ENCODE measurements around the gene ARL16. TPM values are rescaled to one million over a fixed set of nuclear protein-coding genes. Genes with fewer than 3 reads are reported as not detected.

Gene ARL16
- total RNA-seq, 1 donor from 2014 or later: 35.5 TPM

DNA sequence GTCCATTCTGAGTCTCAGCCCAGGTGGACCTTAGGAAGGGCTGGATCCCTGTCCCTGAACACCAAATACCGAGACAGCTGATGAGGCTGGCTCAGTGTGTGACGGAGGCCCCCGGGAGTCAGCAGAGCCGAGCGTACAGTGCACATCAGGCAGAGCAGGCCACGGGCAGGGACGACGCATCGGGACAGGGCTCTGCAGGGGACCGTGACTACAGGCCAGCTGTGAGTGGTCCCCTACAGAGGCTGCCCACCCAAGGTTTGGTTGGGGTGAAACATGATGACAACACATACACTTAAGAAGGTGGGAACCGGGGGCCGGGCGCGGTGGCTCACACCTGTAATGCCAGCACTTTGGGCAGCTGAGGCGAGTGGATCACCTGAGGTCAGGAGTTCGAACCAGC, 10.6 kb downstream of the ARL16 start:
- no peak for DNase-seq (ENCODE audit: low spot score)

- no peak for DNase-seq (ENCODE audit: low spot score)
These were observed 11.1 kb downstream of the ARL16 start for GRCh38 chr17:81672504-81672903.

DNA sequence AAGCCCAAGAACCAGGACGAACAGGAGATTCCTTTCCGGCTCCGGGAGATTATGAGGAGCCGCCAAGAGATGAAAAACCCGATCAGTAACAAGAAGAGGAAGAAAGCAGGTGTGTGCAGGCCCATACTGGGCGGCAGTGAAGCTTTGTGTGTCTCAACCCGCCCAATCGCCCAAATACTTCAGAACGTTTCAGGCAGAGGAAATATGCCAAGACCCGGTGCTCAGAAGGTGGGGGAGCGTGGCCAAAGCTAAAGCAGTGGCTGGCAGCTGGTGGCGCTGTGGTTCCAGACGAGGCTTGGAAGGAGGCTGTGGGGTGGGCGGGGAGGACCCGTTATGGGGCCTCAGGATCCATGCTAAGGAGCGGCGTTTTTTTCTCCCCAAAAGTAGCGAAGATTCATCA, 15.8 kb downstream of the ARL16 start:
- DNase-seq (ENCODE audit: low spot score): peak; percentile 64

- peak; percentile 97 for DNase-seq (ENCODE audit: low spot score)
These were observed 17.0 kb downstream of the ARL16 start, which contains the start of the genes CCDC137 and OXLD1 for GRCh38 chr17:81666342-81667191. Gene CCDC137 (plus strand): TSS chr17:81666737. CDS start chr17:81666767, 30 bp downstream. Gene OXLD1 (minus strand): TSS chr17:81666605. CDS start chr17:81666577, 28 bp downstream.

DNA sequence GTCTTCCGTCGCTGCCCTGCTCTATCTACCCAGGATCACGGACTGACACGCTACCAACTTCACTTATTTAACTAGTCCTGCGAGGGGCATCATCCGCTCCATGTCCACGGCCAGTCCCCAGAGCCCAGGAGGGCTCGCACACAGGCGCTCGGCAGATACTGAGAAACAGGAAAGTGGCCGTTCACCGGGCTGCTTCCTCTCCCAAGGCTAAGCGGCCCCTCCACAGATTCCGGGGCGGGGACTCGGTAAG, 17.6 kb downstream of the ARL16 start:
- no peak for DNase-seq (ENCODE audit: low spot score)

DNA sequence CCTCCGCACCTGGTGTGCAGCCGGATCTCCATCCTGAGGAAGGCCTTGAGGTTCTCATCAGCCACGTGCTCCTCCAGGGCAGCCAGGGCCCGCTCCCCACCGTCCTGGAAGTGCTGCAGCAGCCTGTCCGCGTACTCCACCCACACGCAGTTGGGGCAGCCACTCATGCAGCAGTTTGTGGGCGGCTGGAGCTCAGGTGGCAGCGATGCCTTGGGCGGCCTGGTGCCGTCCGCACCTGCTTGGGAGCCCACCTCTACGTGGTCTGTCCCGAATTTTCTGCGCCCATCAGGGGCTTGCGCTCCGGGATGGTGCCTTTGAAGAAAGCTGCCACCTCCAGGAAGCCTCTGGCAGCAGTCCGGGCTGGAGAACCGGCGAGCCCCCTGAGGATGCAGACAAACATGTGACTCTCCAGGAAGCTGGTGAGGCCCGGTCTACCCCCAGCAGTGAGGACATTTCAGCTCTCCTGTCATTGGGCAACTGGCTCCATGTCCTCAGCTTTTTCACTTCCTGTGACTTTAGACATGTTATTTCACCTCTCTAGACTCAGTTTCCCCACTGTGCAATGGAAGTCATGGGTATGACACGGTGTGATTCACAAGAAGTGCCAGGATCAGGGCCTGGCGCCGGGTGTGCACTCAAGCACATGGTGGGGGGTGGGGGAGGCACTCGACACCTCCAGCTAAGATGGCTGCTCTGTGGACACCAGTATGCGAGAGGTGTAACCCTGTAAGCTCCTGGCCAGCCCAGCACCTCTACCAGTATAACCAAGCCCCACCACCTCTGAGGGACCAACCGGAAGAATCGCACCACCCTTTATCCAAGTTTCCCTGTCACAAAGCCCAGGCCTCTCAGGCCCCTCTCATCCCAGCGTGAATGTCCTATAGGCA, 18.1 kb downstream of the ARL16 start:
- DNase-seq (ENCODE audit: low spot score): no peak

DNA sequence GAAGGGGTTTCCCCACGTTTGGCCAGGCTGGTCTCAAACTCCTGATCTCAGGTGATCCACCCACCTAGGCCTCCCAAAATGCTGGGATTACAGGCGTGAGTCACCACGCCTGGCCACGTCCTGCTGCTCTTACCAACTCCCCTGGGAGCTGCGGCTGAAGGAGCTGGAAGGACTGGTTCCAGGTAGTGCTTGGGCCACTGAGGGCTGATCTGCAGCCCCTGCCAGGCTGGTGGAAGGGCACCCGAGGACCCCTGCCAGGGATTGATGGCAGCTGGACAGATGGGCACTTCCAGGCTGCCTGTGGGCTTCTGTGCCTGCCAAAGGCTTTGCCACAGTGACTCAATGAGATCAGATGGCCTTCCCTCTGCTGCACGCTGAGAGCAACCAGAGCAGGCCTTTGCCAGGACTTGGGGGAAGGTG, 19.5 kb downstream of the ARL16 start:
- DNase-seq (ENCODE audit: low spot score): no peak

- DNase-seq (ENCODE audit: low spot score): no peak
These were observed 21.6 kb downstream of the ARL16 start for GRCh38 chr17:81662002-81662401.

DNA sequence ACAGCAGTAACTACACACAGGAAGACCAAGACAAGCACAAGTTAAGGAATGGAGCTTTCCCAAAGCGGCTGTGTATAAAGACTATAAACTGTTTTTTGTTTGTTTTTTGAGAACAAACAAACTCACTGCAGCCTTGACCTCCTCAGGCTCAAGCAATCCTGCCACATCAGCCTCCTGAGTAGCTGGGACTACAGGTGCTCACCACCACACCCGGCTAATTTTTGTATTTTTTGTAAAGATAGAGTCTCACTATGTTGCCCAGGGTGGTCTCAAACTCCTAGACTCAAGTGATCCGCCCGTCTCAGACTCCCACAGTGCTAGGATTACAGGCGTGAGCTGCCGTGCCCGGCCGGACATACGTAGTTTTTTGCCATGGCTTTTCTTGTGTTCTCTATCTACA, 23.2 kb downstream of the ARL16 start:
- no peak for DNase-seq (ENCODE audit: low spot score)

- no peak for DNase-seq (ENCODE audit: low spot score)
These were observed 24.6 kb downstream of the ARL16 start for GRCh38 chr17:81659038-81659437.

GRCh38 chr17:81656835-81657234, 26.8 kb downstream of the ARL16 start:
- no peak for DNase-seq (ENCODE audit: low spot score)

GRCh38 chr17:81656118-81656743, 27.4 kb downstream of the ARL16 start, which contains the start of gene PDE6G:
Gene PDE6G (minus strand): TSS chr17:81656542. CDS start chr17:81653305, 3,237 bp downstream.
- DNase-seq (ENCODE audit: low spot score): no peak

GRCh38 chr17:81655378-81656117, 28.0 kb downstream of the ARL16 start:
- no peak for DNase-seq (ENCODE audit: low spot score)

- DNase-seq (ENCODE audit: low spot score): no peak
These were observed 30.5 kb downstream of the ARL16 start for GRCh38 chr17:81652906-81653771.

DNA sequence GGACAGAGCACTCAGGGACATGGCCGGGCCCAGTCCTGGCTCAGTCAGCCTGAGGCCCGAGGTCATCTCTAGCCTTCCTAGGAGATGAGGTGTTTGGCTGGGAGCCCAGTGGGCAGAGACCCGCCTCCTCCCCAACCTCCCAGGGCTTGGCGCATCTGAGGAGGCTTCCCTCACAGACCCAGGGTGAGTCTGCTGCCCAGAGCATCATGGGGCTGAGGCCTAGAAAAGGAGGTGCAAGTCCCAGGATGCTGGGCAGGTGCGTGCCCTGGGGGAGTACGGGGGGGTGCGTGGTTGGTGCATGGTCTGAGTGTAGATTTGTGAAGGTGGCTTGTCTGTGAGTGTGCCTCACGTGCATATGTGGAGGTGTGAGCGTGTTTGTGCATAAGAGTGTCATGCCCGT, 31.9 kb downstream of the ARL16 start:
- DNase-seq (ENCODE audit: low spot score): no peak

DNA sequence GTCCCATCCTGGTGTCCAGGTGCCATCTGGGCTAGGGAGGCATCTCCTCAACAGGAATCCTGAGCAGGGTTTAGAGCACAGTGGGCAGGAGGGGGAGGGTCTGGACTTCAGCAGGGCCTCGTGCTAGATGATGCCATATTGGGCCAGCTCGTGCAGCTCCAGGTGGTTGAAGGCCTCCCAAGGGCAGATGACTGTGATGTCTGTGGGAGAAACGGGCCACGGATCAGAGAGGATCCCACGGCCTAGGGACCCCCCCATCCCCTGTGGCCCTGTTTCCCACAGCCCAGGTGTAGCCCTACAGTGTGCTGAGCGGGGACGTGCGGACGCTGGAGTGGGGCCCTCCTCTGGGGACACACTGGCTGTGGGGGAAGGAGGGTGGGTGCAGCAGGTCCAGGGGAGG, 32.6 kb downstream of the ARL16 start:
- DNase-seq (ENCODE audit: low spot score): no peak

GRCh38 chr17:81648707-81649085, 34.9 kb downstream of the ARL16 start:
- DNase-seq (ENCODE audit: low spot score): no peak

DNA sequence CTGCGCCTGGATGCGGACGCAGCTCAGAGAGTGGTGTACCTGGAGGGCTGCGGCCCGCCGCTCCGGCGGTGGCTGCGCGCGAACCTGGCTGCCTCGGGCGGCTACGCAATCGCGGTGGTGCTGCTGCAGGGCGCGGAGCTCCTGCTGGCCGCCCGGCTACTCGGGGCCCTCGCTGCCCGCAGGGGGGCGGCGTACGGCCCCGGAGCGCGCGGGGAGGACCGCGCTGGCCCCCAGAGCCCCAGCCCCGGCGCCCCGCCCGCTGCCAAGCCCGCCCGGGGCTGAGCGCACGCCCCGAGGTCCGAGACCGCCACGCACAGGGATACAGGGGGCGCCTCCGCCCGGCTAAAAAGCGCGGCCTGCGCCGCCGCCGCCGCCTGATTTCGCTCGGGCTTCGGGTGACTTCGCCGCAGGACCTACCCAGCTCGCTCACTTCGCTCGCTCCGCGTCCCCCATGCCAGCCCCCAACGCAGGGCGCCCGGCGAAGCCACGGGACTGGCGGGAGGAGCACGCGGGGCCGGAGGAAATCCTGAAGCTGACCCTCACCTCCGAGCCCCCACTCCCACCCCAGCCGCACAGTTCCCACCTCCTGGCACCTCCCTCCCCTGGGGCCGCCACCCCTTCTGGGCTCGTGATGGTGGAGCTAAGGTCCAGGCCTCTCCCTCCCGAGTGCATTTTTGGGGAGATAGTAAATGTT, 35.4 kb downstream of the ARL16 start:
- DNase-seq (ENCODE audit: low spot score): no peak

- no peak for DNase-seq (ENCODE audit: low spot score)
These were observed 36.0 kb downstream of the ARL16 start for GRCh38 chr17:81647640-81648012.
